Measurements from ENCODE around the gene GTF2F1.
"Not testable (repeated sequence)": the region's sequence is repeated elsewhere in the genome, so short reads cannot be mapped to it uniquely, and the experiment has no call there.

Gene GTF2F1

DNA sequence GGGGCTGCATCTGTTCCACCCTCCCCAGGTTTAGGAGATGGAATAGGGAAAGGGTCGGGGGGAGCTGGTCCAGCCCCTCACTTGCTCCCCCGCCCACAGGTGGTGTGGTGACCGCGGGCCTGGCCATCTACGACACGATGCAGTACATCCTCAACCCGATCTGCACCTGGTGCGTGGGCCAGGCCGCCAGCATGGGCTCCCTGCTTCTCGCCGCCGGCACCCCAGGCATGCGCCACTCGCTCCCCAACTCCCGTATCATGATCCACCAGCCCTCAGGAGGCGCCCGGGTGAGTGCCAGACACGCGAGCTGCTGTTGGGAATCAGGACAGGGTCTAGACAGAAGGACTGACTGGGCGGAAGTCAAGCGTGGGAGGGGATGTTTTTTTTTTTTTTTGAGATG, 28.6 kb downstream of the GTF2F1 start:
- TF ChIP-seq, protein P1, sequence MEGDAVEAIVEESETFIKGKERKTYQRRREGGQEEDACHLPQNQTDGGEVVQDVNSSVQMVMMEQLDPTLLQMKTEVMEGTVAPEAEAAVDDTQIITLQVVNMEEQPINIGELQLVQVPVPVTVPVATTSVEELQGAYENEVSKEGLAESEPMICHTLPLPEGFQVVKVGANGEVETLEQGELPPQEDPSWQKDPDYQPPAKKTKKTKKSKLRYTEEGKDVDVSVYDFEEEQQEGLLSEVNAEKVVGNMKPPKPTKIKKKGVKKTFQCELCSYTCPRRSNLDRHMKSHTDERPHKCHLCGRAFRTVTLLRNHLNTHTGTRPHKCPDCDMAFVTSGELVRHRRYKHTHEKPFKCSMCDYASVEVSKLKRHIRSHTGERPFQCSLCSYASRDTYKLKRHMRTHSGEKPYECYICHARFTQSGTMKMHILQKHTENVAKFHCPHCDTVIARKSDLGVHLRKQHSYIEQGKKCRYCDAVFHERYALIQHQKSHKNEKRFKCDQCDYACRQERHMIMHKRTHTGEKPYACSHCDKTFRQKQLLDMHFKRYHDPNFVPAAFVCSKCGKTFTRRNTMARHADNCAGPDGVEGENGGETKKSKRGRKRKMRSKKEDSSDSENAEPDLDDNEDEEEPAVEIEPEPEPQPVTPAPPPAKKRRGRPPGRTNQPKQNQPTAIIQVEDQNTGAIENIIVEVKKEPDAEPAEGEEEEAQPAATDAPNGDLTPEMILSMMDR (IDR thresholded peaks at IDR 0.05; ENCODE audit: low read depth, low read length): no peak
- DNase-seq (ENCODE audit: low read depth, low spot score): no peak
- in situ Hi-C loops (cut with HindIII; ENCODE audit: low sequenced_read_pairs): no loop called here
- no peak overlapping the region for H3K4me3 ChIP-seq (ENCODE audit: low read depth, low read length)

DNA sequence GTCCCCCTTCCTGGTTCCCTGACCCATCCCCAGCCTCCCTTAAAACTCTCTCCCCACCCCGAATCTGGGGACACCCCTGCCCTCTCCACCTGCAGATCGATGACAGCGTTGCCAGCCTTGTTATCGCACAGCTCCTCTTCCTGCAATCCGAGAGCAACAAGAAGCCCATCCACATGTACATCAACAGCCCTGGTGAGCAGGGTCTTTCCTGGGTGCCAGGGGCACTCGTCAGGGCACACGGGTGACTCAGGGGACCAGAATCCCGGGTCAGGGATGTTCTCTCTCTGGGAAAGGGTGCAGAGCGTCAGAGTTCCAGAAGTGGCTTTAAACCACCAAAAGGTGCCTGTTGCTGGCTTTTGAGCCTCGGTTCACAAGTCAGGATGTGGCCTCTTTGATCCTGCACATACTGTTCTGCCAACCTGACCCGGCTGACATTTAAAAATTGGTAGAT, 30.6 kb downstream of the GTF2F1 start:
- TF ChIP-seq, protein P1 (IDR thresholded peaks at IDR 0.05; ENCODE audit: low read depth, low read length): no peak
- in situ Hi-C loops (cut with HindIII; ENCODE audit: low sequenced_read_pairs): no loop called here
- peak overlapping the region; percentile 80 for H3K4me3 ChIP-seq (ENCODE audit: low read depth, low read length)
- DNase-seq (ENCODE audit: low read depth, low spot score): no peak

DNA sequence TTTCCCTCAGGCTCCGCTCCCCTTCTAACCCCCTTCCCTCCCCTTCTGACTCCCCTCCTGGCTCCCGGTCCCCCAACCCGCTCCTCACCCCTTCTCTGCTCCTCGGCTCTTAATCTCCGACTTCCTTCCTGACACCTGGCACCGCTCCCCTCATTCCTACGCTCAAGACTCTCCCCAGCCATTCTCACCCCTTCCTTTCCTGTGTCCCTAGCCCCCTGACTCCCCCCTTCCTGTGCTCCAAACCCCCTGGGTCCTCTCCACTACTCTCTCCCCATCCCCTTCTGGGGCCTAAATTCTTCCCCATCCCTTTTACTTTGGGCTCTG, 31.0 kb downstream of the GTF2F1 start:
- peak overlapping the region; percentile 80 for H3K4me3 ChIP-seq (ENCODE audit: low read depth, low read length)
- DNase-seq (ENCODE audit: low read depth, low spot score): peak; percentile 10
- TF ChIP-seq, protein P1 (IDR thresholded peaks at IDR 0.05; ENCODE audit: low read depth, low read length): no peak
- in situ Hi-C loops (cut with HindIII; ENCODE audit: low sequenced_read_pairs): no loop called here

DNA sequence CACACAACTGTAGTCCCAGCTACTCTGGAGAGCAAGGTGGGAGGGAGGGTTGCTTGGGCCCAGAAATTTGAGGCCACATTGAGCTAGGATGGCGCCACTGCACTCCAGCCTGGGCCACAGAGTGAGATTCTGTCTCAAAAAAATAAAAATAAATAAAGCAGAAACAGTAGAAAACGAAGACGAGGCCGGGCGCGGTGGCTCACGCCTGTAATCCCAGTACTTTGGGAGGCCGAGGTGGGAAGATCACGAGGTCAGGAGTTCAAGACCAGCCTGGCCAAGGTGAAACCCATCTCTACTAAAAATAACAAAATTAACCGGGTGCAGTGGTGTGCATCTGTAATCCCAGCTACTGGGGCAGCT, 32.1 kb downstream of the GTF2F1 start:
- DNase-seq (ENCODE audit: low read depth, low spot score); in situ Hi-C loops (cut with HindIII; ENCODE audit: low sequenced_read_pairs): not testable (repeated sequence)
- peak overlapping the region; percentile 80 for H3K4me3 ChIP-seq (ENCODE audit: low read depth, low read length)

DNA sequence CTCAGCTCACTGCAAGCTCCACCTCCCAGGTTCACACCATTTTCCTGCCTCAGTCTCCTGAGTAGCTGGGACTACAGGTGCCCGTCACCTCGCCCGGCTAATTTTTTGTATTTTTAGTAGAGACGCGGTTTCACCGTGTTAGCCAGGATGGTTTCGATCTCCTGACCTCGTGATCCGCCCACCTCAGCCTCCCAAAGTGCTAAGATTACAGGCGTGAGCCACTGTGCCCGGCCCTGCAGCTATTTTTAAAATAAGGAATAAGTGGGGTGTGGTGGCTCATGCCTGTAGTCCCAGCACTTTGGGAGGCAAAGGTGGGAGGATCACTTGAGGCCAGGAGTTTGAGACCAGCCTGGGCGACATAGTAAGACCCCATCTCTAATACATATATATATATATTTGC, 32.5 kb downstream of the GTF2F1 start:
- in situ Hi-C loops (cut with HindIII; ENCODE audit: low sequenced_read_pairs); DNase-seq (ENCODE audit: low read depth, low spot score); H3K4me3 ChIP-seq (ENCODE audit: low read depth, low read length): not testable (repeated sequence)

DNA sequence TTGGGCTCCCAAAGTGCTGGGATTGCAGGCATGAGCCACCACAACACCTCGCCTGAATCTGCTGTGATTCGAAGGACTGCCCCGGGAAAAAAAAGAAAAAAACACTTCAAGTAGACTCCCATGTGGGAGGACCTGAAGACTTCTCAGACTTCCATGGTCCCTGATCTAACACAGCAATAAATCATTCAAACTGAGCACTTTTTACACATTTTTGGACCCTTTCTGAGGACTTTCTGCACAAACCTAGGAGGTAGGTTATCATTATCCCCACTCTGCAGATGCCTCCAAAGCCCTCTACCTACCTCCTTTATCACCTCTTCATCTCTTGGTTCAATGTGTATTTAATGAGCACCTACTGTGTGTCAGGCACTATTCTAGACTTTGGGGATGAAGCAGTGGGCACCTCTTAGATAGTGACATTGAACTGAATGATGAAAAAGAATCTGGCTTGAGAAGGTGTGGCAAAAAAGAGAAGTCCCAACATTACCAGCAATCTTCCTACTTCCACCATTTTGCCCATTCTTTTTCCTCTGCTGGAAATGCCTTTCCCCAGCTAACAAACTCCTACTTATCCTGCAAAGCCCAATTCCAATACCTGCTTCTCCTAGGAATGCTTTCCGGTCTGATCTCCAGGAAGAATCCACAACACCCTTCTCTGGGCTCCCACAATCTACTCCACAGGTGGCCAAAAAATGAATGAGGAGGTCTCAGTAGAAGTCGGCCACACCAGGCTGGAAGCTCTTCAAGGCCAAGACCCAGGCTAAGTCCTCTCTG, 33.2 kb downstream of the GTF2F1 start:
- H3K4me3 ChIP-seq (ENCODE audit: low read depth, low read length): no peak overlapping the region
- DNase-seq (ENCODE audit: low read depth, low spot score): no peak
- TF ChIP-seq, protein P1 (IDR thresholded peaks at IDR 0.05; ENCODE audit: low read depth, low read length): no peak
- in situ Hi-C loops (cut with HindIII; ENCODE audit: low sequenced_read_pairs): no loop called here

DNA sequence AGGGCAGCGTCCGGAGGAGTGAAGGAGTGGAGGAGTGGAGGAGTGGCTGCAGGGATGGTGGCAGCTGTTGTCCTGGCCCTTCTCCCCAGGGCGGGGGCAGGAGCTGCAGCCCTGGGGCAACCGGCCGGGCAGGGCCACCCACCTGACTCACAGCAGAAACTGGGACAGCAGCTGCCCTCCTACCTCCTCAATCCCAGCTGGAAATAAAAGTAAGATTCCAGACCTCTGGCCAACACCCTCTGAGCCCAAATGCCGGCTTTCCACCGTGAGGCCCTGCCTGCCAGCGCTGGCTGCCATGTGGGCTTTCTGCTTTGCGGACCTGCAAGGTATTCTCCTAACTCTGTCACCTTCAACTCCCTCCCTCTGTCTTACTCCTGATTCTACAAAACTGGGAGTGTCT, 35.0 kb downstream of the GTF2F1 start:
- DNase-seq (ENCODE audit: low read depth, low spot score): no peak
- H3K4me3 ChIP-seq (ENCODE audit: low read depth, low read length): no peak overlapping the region
- in situ Hi-C loops (cut with HindIII; ENCODE audit: low sequenced_read_pairs): no loop called here
- TF ChIP-seq, protein P1 (IDR thresholded peaks at IDR 0.05; ENCODE audit: low read depth, low read length): no peak

DNA sequence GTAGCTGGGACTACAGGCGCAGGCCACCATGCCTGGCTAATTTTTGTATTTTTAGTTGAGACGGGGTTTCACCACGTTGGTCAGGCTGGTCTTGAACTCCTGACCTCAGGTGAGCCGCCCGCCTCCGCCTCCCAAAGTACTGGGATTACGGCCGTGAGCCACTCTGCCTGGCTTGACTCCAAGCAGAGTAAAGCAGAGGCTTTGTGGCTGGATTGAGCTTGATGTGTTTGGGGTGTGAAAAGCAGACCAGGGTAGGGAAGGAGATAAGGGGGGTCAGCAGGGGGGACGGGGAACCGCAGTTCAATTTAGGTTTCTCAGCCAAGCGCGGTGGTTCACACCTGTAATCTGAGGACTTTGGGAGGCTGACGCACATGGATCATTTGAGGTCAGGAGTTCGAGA, 35.8 kb downstream of the GTF2F1 start:
- in situ Hi-C loops (cut with HindIII; ENCODE audit: low sequenced_read_pairs): no loop called here
- H3K4me3 ChIP-seq (ENCODE audit: low read depth, low read length): no peak overlapping the region
- DNase-seq (ENCODE audit: low read depth, low spot score): no peak
- TF ChIP-seq, protein P1 (IDR thresholded peaks at IDR 0.05; ENCODE audit: low read depth, low read length): no peak

DNA sequence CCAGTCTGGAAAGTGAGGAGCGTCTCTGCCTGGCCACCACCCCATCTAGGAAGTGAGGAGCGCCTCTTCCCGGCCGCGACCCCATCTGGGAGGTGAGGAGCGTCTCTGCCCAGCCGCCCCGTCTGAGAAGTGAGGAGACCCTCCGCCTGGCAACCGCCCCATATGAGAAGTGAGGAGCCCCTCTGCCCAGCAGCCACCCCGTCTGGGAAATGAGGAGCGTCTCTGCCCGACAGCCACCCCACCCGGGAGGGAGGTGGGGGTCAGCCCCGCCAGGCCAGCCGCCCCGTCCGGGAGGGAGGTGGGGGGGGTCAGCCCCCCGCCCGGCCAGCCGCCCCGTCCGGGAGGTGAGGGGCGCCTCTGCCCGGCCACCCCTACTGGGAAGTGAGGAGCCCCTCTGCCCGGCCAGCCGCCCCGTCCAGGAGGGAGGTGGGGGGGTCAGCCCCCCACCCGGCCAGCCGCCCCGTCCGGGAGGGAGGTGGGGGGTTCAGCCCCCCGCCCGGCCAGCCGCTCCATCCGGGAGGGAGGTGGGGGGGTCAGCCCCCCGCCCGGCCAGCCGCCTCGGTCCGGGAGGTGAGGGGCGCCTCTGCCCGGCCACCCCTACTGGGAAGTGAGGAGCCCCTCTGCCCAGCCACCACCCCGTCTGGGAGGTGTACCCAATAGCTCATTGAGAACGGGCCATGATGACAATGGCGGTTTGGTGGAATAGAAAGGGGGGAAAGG, 37.5 kb downstream of the GTF2F1 start:
- DNase-seq (ENCODE audit: low read depth, low spot score); H3K4me3 ChIP-seq (ENCODE audit: low read depth, low read length); in situ Hi-C loops (cut with HindIII; ENCODE audit: low sequenced_read_pairs): not testable (repeated sequence)
